Fibroblast of the aortic adventitia (primary cell): ENCODE data around the gene MAP3K21. TPM values are rescaled to one million over a fixed set of nuclear protein-coding genes. Genes with fewer than 3 reads are reported as not detected.

Experiments
- DNase-seq: peaks from one replicate; pipeline ENCODE4 v3.0.0-alpha.2; 2010; ENCODE audit warnings: low read depth
- H3K4me3 ChIP-seq: 2 replicates; pipeline ENCODE4 v1.5.1; 2011; ENCODE audit warnings: low read depth, mild to moderate bottlenecking, control low read depth, low read length, moderate library complexity
- total RNA-seq: library from RNA; depleted of rRNA; stranded (reverse); fragments of >200 nt; gene quantifications from 2 replicates; pipeline ENCODE4 v1.2.3, GENCODE V29; 2012; ENCODE audit warnings: low replicate concordance
- TF ChIP-seq, protein P1 (sequence below): IDR thresholded peaks from 2 replicates; pipeline ENCODE4 v1.5.1; 2011; ENCODE audit warnings: mild to moderate bottlenecking, low read length, control low read depth, inconsistent platforms; ENCODE audit not compliant: insufficient read depth

Gene MAP3K21
- total RNA-seq, 1 donor, result 0.18 TPM

DNA sequence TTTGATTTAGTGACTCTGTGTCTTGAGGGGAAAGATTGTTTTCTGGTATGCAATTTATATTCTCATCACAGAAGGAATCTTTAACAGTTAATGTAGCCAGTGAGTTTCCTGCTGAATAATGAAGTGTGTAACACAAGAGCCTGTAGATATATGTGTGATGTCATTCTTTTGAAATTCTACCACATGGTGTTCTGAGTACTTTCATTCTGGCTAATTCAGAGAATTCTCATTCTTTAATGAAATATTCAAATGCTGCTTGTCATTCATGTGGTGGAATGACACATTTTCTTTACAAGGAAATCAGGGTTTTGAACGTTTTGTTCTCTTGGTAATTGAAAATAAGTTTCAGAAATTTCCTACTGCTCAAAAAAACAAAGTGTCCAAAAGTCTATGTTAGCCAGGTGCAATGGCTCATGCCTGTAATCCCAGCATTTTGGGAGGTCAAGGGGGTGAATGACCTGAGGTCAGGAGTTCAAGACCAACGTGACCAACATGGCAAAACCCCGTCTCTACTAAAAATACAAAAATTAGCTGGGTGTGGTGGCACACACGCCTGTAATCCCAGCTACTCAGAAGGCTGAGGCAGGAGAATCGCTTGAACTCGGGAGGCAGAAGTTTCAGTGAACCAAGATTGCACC, 79.6 kb downstream of the MAP3K21 start:
- no peak overlapping the region for H3K4me3 ChIP-seq
- no peak for DNase-seq
- TF ChIP-seq, protein P1, sequence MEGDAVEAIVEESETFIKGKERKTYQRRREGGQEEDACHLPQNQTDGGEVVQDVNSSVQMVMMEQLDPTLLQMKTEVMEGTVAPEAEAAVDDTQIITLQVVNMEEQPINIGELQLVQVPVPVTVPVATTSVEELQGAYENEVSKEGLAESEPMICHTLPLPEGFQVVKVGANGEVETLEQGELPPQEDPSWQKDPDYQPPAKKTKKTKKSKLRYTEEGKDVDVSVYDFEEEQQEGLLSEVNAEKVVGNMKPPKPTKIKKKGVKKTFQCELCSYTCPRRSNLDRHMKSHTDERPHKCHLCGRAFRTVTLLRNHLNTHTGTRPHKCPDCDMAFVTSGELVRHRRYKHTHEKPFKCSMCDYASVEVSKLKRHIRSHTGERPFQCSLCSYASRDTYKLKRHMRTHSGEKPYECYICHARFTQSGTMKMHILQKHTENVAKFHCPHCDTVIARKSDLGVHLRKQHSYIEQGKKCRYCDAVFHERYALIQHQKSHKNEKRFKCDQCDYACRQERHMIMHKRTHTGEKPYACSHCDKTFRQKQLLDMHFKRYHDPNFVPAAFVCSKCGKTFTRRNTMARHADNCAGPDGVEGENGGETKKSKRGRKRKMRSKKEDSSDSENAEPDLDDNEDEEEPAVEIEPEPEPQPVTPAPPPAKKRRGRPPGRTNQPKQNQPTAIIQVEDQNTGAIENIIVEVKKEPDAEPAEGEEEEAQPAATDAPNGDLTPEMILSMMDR, result no peak

DNA sequence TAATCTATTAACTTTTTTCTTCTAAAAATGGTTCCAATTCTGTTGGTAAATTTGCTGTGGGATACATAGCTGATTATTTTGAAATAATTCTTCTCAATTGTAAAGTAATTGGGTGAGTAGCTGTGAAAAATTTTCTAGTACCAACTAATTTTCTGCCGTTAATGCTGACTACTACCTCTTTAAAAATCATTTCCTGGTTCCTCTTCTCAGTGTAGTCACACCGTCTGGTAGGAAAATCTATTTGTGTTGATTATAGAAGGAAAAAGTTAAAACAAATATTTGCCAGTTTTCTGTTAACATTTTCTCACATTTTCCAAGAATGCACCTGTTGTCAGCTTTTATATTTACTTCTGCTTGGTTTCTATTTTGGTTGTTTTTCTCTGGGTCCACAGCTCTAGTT, 82.0 kb downstream of the MAP3K21 start:
- TF ChIP-seq, protein P1, result no peak
- no peak overlapping the region for H3K4me3 ChIP-seq
- DNase-seq, result no peak

DNA sequence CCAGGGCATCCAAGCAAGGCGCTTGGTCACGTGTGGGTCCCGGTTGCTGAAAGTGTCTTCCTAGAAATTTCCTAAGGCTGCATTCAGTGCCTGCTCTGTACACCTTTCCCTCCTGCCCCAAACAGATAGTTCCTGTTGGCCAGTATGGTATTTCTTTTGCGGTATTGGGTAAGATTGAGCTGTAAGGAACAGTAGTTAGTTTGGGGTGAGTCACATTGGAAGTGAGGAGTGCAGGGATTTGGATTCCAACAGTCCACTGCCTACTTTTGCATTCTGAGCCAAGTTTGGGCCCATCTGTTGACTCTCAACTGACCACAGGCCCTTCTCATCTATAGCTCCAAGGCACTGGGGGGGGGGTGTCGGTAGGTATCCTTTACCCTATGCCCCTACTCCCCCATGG, 83.4 kb downstream of the MAP3K21 start:
- TF ChIP-seq, protein P1, result no peak
- H3K4me3 ChIP-seq, result no peak overlapping the region
- no peak for DNase-seq

DNA sequence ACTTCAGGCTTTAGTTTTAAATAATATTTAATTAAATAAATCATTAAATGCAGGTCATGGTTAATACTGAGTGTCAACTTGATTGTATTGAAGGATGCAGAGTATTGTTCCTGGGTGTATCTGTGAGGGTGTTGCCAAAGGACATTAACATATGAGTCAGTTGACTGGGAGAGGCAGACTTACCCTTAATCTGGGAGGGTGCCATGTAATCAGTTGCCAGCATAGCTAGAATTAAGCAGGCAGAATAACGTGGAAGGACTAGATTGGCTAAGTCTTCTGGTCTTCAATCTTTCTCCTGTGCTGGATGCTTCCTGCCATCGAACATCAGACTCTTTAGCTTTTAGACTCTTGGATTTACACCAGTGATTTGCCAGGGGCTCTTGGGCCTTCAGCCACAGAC, 85.3 kb downstream of the MAP3K21 start:
- H3K4me3 ChIP-seq, result no peak overlapping the region
- DNase-seq, result no peak
- TF ChIP-seq, protein P1, result no peak

DNA sequence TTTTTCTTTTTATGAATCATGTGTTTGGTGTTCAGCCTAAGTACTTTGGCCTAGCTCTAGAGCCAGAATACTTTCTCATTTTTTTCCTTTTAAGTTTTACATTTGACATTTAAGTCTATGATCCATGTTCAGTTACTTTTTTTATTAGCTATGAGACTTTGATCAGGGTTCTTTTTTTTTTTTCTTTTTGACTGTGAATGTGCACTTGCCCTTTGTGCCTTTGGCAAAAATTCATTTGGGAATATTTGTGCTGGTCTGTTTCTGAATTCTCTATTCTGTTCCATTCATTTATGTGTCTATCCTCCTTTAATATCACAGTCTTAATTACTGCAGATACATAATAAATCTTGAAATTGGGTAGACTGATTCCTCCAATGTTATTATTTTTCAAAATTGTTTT, 93.8 kb downstream of the MAP3K21 start:
- DNase-seq, result no peak
- TF ChIP-seq, protein P1, result no peak
- no peak overlapping the region for H3K4me3 ChIP-seq

DNA sequence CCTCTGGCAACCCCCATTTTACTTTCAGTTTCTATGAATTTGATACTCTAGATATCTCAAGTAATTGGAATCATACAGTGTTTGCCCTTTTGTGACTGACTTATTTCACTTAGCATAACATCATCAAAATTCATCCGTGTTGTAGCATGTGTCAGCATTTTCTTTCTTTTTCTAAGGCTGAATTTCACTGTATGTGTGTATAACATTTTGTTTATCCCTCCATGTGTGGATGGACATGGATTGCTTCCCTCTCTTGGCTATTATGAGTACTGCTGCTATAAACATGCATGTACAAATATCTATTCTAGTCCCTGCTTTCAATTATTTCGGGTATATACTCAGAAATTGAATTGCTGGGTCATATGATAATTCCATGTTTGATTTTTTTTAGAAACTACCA, 97.3 kb downstream of the MAP3K21 start:
- no peak overlapping the region for H3K4me3 ChIP-seq
- DNase-seq, result no peak
- TF ChIP-seq, protein P1, result peak; percentile 21

DNA sequence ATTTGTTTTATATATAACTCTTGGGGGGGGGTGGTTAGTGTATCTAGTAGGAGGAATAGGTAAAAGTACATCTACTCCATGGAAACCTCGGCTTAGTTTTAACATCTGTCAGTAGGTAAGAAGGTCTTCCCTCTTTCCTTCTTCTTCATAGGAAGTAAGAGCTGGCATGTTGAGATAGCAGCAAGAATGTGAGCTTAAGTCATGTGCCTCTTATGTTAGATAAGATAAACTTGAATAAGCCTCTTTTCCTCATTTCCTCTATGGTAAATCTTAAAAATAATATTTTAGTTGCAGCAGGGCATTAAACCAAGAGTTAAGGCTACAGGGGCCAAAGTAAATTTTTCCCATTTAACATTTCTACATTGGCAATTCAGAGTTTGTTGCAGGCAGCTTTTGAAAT, 100.4 kb downstream of the MAP3K21 start:
- no peak overlapping the region for H3K4me3 ChIP-seq
- TF ChIP-seq, protein P1, result no peak
- no peak for DNase-seq
